Caco-2 (cell line): Measurements from ENCODE around the gene FGF22. TPM values are rescaled to one million over a fixed set of nuclear protein-coding genes. Genes with fewer than 3 reads are reported as not detected.

Experiments
- BruUV-seq: library from RNA; stranded (reverse); fragments of 400-500 nt; replicated peaks from 2 replicates; lab custom pipeline; 2021; lab: Mats Ljungman, UMichigan
- CTCF ChIA-PET: fragments of 300-600 bp; sonication (Branson Sonifier 250); formaldehyde crosslinking; loops from one replicate; lab custom pipeline; 2022; ENCODE audit warnings: antibody characterized with exemption; lab: Charles Lee
- POLR2A ChIA-PET: fragments of 300-600 bp; sonication (Branson Sonifier 250); formaldehyde crosslinking; loops from one replicate; lab custom pipeline; 2022; ENCODE audit warnings: antibody characterized with exemption; lab: Charles Lee
- DNase-seq, 2 experiments: peaks; one replicate each; pipeline versions ENCODE4 v3.0.0 to v3.0.0-alpha.2; 2020 to 2022
- H3K27me3 ChIP-seq: replicated peaks from 2 replicates; pipeline ENCODE4 v1.6.0; 2011; ENCODE audit warnings: low read length; ENCODE audit not compliant: control insufficient read depth, insufficient read depth
- H3K36me3 ChIP-seq: 2 replicates; pipeline ENCODE4 v1.5.1; 2011; ENCODE audit warnings: low read length; ENCODE audit not compliant: control insufficient read depth, insufficient read depth
- H3K4me1 ChIP-seq: fragments of 250-450 bp; sonication (Bioruptor Pico); 2 replicates; pipeline ENCODE4 v1.5.1; 2020; ENCODE audit warnings: mild to moderate bottlenecking
- H3K4me3 ChIP-seq: 2 replicates; pipeline ENCODE4 v1.5.1; 2011; ENCODE audit warnings: low read depth, mild to moderate bottlenecking, control low read depth, low read length
- H3K9me3 ChIP-seq: fragments of 250-450 bp; sonication (Bioruptor Pico); 2 replicates; pipeline ENCODE4 v1.5.1; 2020; ENCODE audit warnings: mild to moderate bottlenecking, moderate library complexity
- H3K27ac Mint-ChIP-seq: one replicate; pipeline ENCODE4 v1.8.0; 2022; ENCODE audit warnings: mixed read lengths; ENCODE audit not compliant: unreplicated experiment
- H3K27me3 Mint-ChIP-seq: one replicate; pipeline ENCODE4 v1.8.0; 2022; ENCODE audit warnings: mixed read lengths; ENCODE audit not compliant: insufficient read depth, unreplicated experiment
- H3K36me3 Mint-ChIP-seq: one replicate; pipeline ENCODE4 v1.8.0; 2022; ENCODE audit warnings: mild to moderate bottlenecking, mixed read lengths; ENCODE audit not compliant: insufficient read depth, unreplicated experiment
- H3K4me1 Mint-ChIP-seq: one replicate; pipeline ENCODE4 v1.8.0; 2022; ENCODE audit warnings: low read depth, mixed read lengths; ENCODE audit not compliant: unreplicated experiment
- H3K4me3 Mint-ChIP-seq: one replicate; pipeline ENCODE4 v1.8.0; 2022; ENCODE audit warnings: mild to moderate bottlenecking, moderate library complexity, mixed read lengths; ENCODE audit not compliant: unreplicated experiment
- H3K9me3 Mint-ChIP-seq: one replicate; pipeline ENCODE4 v1.8.0; 2022; ENCODE audit warnings: mixed read lengths; ENCODE audit not compliant: unreplicated experiment
- intact Hi-C: fragments of 100-400 bp; cut with micrococcal nuclease; formaldehyde crosslinking; loops from one replicate; pipeline ENCODE4 v1.10.0; 2022; ENCODE audit not compliant: unreplicated experiment
- total RNA-seq: library from RNA; stranded (reverse); gene quantifications from 2 replicates; pipeline ENCODE4 v1.2.3, GENCODE V29; 2022
- TF ChIP-seq, protein P1 (sequence below), 2 experiments: fragments of 200-600 bp in 1 of 2; IDR thresholded peaks; 1 replicate in 1 of 2; 2 replicates in 1 of 2; pipeline versions ENCODE4 v1.5.1 to v1.8.0; 2011 to 2022; ENCODE audit warnings: antibody characterized with exemption in 1 of 2, control low read depth in 1 of 2, inconsistent platforms in 1 of 2, low read depth in 1 of 2, low read length in 1 of 2, mild to moderate bottlenecking in 1 of 2, moderate library complexity in 1 of 2; ENCODE audit not compliant: insufficient read depth in 1 of 2, severe bottlenecking in 1 of 2, unreplicated experiment in 1 of 2

The FGF22 gene
- total RNA-seq, 1 experiment from 2014 or later: 0.68 TPM

DNA sequence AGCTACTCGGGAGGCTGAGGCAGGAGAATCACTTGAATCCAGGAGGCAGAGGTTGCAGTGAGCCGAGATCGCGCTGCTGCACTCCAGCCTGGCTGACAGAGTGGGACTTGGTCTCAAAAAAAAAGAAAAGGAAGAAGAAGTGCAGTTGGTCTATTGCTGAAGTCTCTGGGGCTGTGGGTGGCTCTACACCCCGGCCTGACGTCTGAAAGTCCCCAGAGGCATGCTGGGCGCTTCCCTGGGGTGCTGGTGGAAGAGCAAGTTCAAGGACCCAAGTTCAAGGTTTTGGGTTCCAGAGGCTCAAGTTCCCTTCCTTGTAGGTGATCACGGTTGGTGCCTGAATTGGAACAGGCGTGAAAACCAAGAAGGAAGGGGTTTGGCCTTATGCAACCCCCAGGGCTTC, 46.2 kb upstream of the FGF22 start:
- TF ChIP-seq, protein P1, sequence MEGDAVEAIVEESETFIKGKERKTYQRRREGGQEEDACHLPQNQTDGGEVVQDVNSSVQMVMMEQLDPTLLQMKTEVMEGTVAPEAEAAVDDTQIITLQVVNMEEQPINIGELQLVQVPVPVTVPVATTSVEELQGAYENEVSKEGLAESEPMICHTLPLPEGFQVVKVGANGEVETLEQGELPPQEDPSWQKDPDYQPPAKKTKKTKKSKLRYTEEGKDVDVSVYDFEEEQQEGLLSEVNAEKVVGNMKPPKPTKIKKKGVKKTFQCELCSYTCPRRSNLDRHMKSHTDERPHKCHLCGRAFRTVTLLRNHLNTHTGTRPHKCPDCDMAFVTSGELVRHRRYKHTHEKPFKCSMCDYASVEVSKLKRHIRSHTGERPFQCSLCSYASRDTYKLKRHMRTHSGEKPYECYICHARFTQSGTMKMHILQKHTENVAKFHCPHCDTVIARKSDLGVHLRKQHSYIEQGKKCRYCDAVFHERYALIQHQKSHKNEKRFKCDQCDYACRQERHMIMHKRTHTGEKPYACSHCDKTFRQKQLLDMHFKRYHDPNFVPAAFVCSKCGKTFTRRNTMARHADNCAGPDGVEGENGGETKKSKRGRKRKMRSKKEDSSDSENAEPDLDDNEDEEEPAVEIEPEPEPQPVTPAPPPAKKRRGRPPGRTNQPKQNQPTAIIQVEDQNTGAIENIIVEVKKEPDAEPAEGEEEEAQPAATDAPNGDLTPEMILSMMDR (IDR thresholded peaks at IDR 0.05; ENCODE audit: insufficient read depth in 1 of 2, low read depth in 1 of 2, low read length in 1 of 2, severe bottlenecking in 1 of 2, unreplicated experiment in 1 of 2): no peak
- Histone ChIP-seq H3K4me3 (no peak overlapping the region), H3K36me3 (no peaks in the 10 kb centered on the region), H3K9me3 (no peaks in the 10 kb centered on the region), H3K4me1 (peaks cover 19% of the 10 kb centered on the region), H3K27me3 (0 out of 2 replicates have a peak, but pooled peaks cover 2% of the 10 kb centered on the region)
- Mint-ChIP-seq H3K4me1 (no peaks in the 10 kb centered on the region), H3K4me3 (no peak overlapping the region), H3K9me3 (no peaks in the 10 kb centered on the region), H3K36me3 (peaks cover 6% of the 10 kb centered on the region), H3K27me3 (peaks cover 7% of the 10 kb centered on the region), H3K27ac (no peak overlapping the region)
- intact Hi-C loops: no loop called here
- ChIA-PET POLR2A (no interaction called here), CTCF (no interaction called here)
- no peak for DNase-seq
- BruUV-seq: no TSS peak

DNA sequence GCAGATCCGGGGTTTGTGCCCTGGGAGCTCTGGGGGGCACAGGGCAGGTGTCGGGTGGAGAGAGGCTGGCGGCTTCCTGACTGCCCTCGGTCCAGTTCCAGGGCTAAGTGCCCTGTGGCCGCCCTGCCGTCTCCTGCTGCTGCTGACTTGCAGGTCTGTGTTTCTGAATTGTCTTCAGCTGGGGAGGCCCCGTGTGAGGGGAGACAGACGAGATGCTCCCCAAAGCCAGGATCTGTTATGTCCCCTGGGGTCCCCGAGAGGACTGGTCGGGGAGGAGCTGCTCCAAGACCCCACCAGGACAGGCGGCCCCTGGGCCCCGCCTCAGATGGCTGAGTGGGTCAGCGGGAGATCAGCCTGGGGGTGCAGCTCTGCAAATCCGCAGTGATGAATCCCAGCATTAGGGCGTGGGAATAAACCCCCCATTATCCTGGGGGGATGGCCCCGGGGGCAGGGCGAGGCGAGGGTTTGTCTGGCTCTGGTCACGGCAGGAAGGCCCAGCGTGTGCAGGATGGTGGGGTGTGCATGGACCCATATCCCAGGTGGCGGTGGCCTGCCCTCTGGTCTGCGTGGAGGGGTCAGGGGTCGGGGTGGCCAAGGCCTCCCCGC, 45.3 kb upstream of the FGF22 start:
- Histone ChIP-seq H3K4me3 (no peak overlapping the region), H3K4me1 (peaks cover 12% of the 10 kb centered on the region), H3K27me3 (0 out of 2 replicates have a peak, but pooled peaks cover 2% of the 10 kb centered on the region), H3K36me3 (no peaks in the 10 kb centered on the region), H3K9me3 (no peaks in the 10 kb centered on the region)
- intact Hi-C loops: no loop called here
- Mint-ChIP-seq H3K4me1 (no peaks in the 10 kb centered on the region), H3K27ac (no peak overlapping the region), H3K27me3 (peaks cover 7% of the 10 kb centered on the region), H3K9me3 (no peaks in the 10 kb centered on the region), H3K4me3 (no peak overlapping the region), H3K36me3 (peaks cover 6% of the 10 kb centered on the region)
- ChIA-PET CTCF (no interaction called here), POLR2A (no interaction called here)
- DNase-seq: no peak
- no TSS peak for BruUV-seq
- TF ChIP-seq, protein P1 (IDR thresholded peaks at IDR 0.05; ENCODE audit: insufficient read depth in 1 of 2, low read depth in 1 of 2, low read length in 1 of 2, severe bottlenecking in 1 of 2, unreplicated experiment in 1 of 2): no peak

DNA sequence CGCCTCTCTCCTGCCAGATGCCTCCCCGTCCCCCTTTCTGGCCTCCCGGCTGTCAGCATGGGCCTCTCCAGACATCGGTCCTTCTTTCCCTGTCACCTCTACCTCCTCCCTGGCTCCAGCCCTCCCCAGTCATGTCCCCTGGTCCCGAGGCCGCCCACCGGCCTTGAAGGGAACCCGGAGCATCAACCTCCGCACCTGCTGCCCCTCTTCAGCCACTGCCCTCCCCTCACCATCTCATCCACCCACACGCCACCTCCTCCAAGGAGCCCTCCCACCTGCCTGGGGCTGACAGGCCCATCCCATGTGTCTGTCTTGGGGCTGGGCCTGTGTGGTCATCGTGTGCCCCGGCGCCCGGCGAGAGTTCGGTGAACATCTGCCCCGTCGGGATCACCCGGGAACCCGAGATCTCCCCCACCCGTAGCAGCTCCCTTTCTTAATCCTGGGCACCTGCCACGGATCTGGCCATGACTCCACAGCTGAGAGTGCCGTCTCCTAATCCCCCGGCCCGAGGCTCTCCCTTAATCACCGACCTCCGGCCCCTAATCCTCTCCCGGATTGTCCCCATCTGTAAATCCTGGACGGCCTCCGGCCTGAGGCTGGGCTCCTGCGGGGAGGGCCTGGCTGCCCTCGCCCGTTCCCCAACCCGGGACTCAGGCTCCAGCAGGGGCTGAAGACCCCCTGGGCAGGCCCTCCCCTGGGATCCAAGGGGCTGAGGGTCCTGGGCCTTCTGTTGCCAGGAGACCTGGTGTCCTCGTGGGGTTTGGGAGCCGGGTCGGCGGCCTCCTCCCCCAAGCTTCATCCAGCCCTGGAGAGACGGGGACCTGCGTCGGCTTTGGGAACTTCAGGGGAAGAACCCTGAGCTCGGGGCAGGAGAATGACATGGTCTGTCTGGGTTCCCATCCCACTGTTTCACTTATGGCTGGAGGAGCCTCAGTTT, 44.1 kb upstream of the FGF22 start:
- H3K4me3 Mint-ChIP-seq: no peak overlapping the region
- H3K27me3 Mint-ChIP-seq: peaks cover 7% of the 10 kb centered on the region
- no peak overlapping the region for H3K27ac Mint-ChIP-seq
- peaks cover 8% of the 10 kb centered on the region; the same call in 1 of the 2 replicates for H3K4me1 ChIP-seq
- no peaks in the 10 kb centered on the region for H3K36me3 ChIP-seq
- H3K9me3 Mint-ChIP-seq: no peaks in the 10 kb centered on the region
- 0 out of 2 replicates have a peak, but pooled peaks cover 2% of the 10 kb centered on the region for H3K27me3 ChIP-seq
- peaks cover 6% of the 10 kb centered on the region for H3K36me3 Mint-ChIP-seq
- ChIA-PET POLR2A (no interaction called here), CTCF (interaction anchor here (0.5 kb wide), 1 partner anchor 21 kb away, joined by 9 read pairs; no protein-coding TSS in a partner anchor)
- no peak for DNase-seq
- no peaks in the 10 kb centered on the region for H3K4me1 Mint-ChIP-seq
- intact Hi-C loops: no loop called here
- H3K9me3 ChIP-seq: no peaks in the 10 kb centered on the region
- TF ChIP-seq, protein P1 (IDR thresholded peaks at IDR 0.05; ENCODE audit: insufficient read depth in 1 of 2, low read depth in 1 of 2, low read length in 1 of 2, severe bottlenecking in 1 of 2, unreplicated experiment in 1 of 2): no peak
- BruUV-seq: no TSS peak
- no peak overlapping the region for H3K4me3 ChIP-seq
